ENCODE results near the gene WHRN. TPM values are rescaled to one million over a fixed set of nuclear protein-coding genes. Genes with fewer than 3 reads are reported as not detected.

Gene WHRN
- total and polyA plus RNA-seq, 2 donors (not counting 1 experiment from before 2014, with no cell fraction given) = 19.4 to 95.7 TPM

DNA sequence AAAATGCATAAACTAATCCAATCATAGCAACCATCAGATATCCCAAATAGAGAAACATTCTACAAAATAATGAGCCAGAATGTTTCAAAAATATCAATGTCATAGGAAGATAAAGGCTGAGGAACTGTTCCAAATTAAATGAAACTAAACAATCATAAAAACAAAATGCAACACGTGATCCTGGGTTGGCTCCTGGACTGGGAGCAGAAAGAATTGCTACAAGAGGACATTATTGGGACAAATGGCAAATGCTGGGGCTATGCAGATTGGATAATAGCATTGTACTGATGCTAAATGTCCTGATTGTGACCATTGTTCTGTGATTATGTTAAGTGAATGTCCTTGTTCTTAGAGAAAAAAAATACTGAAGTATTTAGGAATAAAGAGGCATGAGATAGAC is 63.3 kb downstream of the WHRN start:
- peaks cover 4% of the 10 kb centered on the region for H3K4me1 Mint-ChIP-seq
- no peak for ATAC-seq (ENCODE audit: low read depth)
- H3K9ac ChIP-seq (ENCODE audit: low read length) = no peak overlapping the region

GRCh38 chr9:114437401-114437893 is 67.8 kb downstream of the WHRN start:
- 85% methylated on average over 2 of the region's 2 CpGs for WGBS (ENCODE audit: insufficient coverage)
- peaks cover 2% of the 10 kb centered on the region for H3K4me1 Mint-ChIP-seq
- H3K9me3 ChIP-seq (ENCODE audit: control extremely low read depth in 1 of 3, control insufficient read depth in 2 of 3, insufficient read depth in 1 of 3, low read length in 2 of 3) = no peaks in the 10 kb centered on the region
- no peaks in the 10 kb centered on the region for H3K27me3 Mint-ChIP-seq
- DNase-seq = no peak
- H3K4me3 ChIP-seq (ENCODE audit: control extremely low read depth in 1 of 5, extremely low read depth in 1 of 5, insufficient read depth in 1 of 5, low read depth in 2 of 5, low read length in 4 of 5) = no peak overlapping the region
- no peaks in the 10 kb centered on the region for H3K4me1 ChIP-seq (ENCODE audit: control insufficient read depth in 2 of 2, insufficient read depth in 2 of 2, low read length in 2 of 2)
- H3K36me3 ChIP-seq (replicated peaks in 1 of 2; ENCODE audit: control extremely low read depth in 1 of 2, control insufficient read depth in 1 of 2, extremely low read depth in 1 of 2, insufficient read depth in 2 of 2, low read length in 1 of 2) = no peaks in the 10 kb centered on the region
- H3K79me2 ChIP-seq (ENCODE audit: control insufficient read depth, insufficient read depth, low read length) = no peaks in the 10 kb centered on the region
- no peaks in the 10 kb centered on the region for H3K9me3 Mint-ChIP-seq (ENCODE audit: insufficient read depth)
- H4K20me1 ChIP-seq (ENCODE audit: control insufficient read depth, insufficient read depth, low read length, poor library complexity, severe bottlenecking) = no peaks in the 10 kb centered on the region
- no peak for TF ChIP-seq EZH2 (IDR thresholded peaks at IDR 0.05; ENCODE audit: borderline replicate concordance, insufficient read depth, low read depth, low read length, poor library complexity, severe bottlenecking)
- TF ChIP-seq, protein P1, sequence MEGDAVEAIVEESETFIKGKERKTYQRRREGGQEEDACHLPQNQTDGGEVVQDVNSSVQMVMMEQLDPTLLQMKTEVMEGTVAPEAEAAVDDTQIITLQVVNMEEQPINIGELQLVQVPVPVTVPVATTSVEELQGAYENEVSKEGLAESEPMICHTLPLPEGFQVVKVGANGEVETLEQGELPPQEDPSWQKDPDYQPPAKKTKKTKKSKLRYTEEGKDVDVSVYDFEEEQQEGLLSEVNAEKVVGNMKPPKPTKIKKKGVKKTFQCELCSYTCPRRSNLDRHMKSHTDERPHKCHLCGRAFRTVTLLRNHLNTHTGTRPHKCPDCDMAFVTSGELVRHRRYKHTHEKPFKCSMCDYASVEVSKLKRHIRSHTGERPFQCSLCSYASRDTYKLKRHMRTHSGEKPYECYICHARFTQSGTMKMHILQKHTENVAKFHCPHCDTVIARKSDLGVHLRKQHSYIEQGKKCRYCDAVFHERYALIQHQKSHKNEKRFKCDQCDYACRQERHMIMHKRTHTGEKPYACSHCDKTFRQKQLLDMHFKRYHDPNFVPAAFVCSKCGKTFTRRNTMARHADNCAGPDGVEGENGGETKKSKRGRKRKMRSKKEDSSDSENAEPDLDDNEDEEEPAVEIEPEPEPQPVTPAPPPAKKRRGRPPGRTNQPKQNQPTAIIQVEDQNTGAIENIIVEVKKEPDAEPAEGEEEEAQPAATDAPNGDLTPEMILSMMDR (IDR thresholded peaks at IDR 0.05) = no peak
- no peak overlapping the region for H3K9ac ChIP-seq (ENCODE audit: low read length)
- H3K27ac Mint-ChIP-seq = no peak overlapping the region
- H3K4me2 ChIP-seq (replicated peaks; ENCODE audit: low read depth, low read length, poor library complexity, severe bottlenecking) = no peak overlapping the region
- no peaks in the 10 kb centered on the region for H3K27me3 ChIP-seq (replicated peaks in 1 of 4; ENCODE audit: control extremely low read depth in 1 of 4, control insufficient read depth in 3 of 4, insufficient read depth in 4 of 4, low read length in 3 of 4)
- H3K27ac ChIP-seq (ENCODE audit: low read length in 2 of 2) = no peak overlapping the region
- no peak overlapping the region for H2AFZ ChIP-seq (ENCODE audit: insufficient read depth, low read depth, low read length, poor library complexity, severe bottlenecking)
- ChIA-PET CTCF (interaction anchor here (1.0 to 9.8 kb wide), 7 partner anchors 13 to 217 kb away, joined by 3 to 212 read pairs (median 38); partner anchors contain the start of genes TEX53 and WHRN), POLR2A (interaction anchor here (0.9 kb wide), 1 partner anchor 179 kb away, joined by 4 read pairs; no protein-coding TSS in a partner anchor)
- no peak for ATAC-seq (ENCODE audit: low read depth)
- intact Hi-C loops (cut with micrococcal nuclease) = loop anchor here (10.0 kb wide), 1 partner anchor 577 kb away; no protein-coding TSS in a partner anchor
- no peak overlapping the region for H3K4me3 Mint-ChIP-seq

More for the DNA sequence above, 63.3 kb downstream of the WHRN start:
- DNase-seq = no peak
- no peak overlapping the region for H3K4me2 ChIP-seq (replicated peaks; ENCODE audit: low read depth, low read length, poor library complexity, severe bottlenecking)
- intact Hi-C loops (cut with micrococcal nuclease) = no loop called here
- H3K4me1 ChIP-seq (ENCODE audit: control insufficient read depth in 2 of 2, insufficient read depth in 2 of 2, low read length in 2 of 2) = no peaks in the 10 kb centered on the region
- TF ChIP-seq EZH2 (IDR thresholded peaks at IDR 0.05; ENCODE audit: borderline replicate concordance, insufficient read depth, low read depth, low read length, poor library complexity, severe bottlenecking) = no peak
- TF ChIP-seq, protein P1 (IDR thresholded peaks at IDR 0.05) = no peak
- no peaks in the 10 kb centered on the region for H3K79me2 ChIP-seq (ENCODE audit: control insufficient read depth, insufficient read depth, low read length)
- peaks cover 0 to 11% (median 9%) of the 10 kb centered on the region in 3 donors for H3K9me3 ChIP-seq (ENCODE audit: control extremely low read depth in 1 of 3, control insufficient read depth in 2 of 3, insufficient read depth in 1 of 3, low read length in 2 of 3)
- H2AFZ ChIP-seq (ENCODE audit: insufficient read depth, low read depth, low read length, poor library complexity, severe bottlenecking) = no peak overlapping the region
- H3K4me3 Mint-ChIP-seq = no peak overlapping the region
- no CpG with 5 or more reads among the region's 1 CpG for WGBS (ENCODE audit: insufficient coverage)
- H3K27ac Mint-ChIP-seq = no peak overlapping the region
- no peak overlapping the region for H3K4me3 ChIP-seq (ENCODE audit: control extremely low read depth in 1 of 5, extremely low read depth in 1 of 5, insufficient read depth in 1 of 5, low read depth in 2 of 5, low read length in 4 of 5)
- no peak overlapping the region for H3K27ac ChIP-seq (ENCODE audit: low read length in 2 of 2)
- no peaks in the 10 kb centered on the region for H3K27me3 ChIP-seq (replicated peaks in 1 of 4; ENCODE audit: control extremely low read depth in 1 of 4, control insufficient read depth in 3 of 4, insufficient read depth in 4 of 4, low read length in 3 of 4)
- H3K27me3 Mint-ChIP-seq = no peaks in the 10 kb centered on the region
- ChIA-PET CTCF (interaction anchor here (1.3 to 1.8 kb wide), 2 partner anchors 9 to 211 kb away, joined by 4 to 6 read pairs; no protein-coding TSS in a partner anchor), POLR2A (no interaction called here)
- no peaks in the 10 kb centered on the region for H3K36me3 ChIP-seq (replicated peaks in 1 of 2; ENCODE audit: control extremely low read depth in 1 of 2, control insufficient read depth in 1 of 2, extremely low read depth in 1 of 2, insufficient read depth in 2 of 2, low read length in 1 of 2)
- peaks cover 7% of the 10 kb centered on the region for H3K9me3 Mint-ChIP-seq (ENCODE audit: insufficient read depth)
- H4K20me1 ChIP-seq (ENCODE audit: control insufficient read depth, insufficient read depth, low read length, poor library complexity, severe bottlenecking) = no peaks in the 10 kb centered on the region
